ENCODE measurements around the gene RILPL2.

DNA sequence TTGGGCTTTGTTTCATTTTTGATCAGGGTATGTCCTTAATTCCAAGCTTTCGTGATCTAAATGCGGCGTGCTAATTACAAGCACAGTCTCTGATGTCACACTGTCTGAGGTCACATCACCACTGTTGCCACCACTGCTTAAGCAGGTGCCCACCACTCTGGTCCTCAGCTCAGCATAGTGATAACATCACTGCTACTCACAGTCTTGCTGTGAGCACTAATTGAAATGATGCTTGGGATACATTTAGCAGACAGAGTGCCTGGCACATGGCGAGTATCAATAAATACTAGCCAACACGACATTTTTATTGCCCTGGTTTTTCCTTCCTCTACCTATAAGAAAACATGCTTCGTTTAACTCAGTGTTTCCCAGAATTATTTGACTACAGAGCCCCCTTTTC, 7.9 kb downstream of the RILPL2 start:
- TF ChIP-seq, protein P1, sequence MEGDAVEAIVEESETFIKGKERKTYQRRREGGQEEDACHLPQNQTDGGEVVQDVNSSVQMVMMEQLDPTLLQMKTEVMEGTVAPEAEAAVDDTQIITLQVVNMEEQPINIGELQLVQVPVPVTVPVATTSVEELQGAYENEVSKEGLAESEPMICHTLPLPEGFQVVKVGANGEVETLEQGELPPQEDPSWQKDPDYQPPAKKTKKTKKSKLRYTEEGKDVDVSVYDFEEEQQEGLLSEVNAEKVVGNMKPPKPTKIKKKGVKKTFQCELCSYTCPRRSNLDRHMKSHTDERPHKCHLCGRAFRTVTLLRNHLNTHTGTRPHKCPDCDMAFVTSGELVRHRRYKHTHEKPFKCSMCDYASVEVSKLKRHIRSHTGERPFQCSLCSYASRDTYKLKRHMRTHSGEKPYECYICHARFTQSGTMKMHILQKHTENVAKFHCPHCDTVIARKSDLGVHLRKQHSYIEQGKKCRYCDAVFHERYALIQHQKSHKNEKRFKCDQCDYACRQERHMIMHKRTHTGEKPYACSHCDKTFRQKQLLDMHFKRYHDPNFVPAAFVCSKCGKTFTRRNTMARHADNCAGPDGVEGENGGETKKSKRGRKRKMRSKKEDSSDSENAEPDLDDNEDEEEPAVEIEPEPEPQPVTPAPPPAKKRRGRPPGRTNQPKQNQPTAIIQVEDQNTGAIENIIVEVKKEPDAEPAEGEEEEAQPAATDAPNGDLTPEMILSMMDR (IDR thresholded peaks at IDR 0.05; ENCODE audit: insufficient read depth, low read depth, low read length), result no peak
- TF ChIP-seq EZH2 (IDR thresholded peaks at IDR 0.05; ENCODE audit: insufficient read depth, low read length), result no peak

All from astrocyte (in vitro differentiated cells and primary cell).